HCT116 (cell line): Measurements from ENCODE around the gene CD93. TPM values are rescaled to one million over a fixed set of nuclear protein-coding genes. Genes with fewer than 3 reads are reported as not detected.

Source experiments
- ATAC-seq: fragments of 200-7000 bp; cut with Tn5 transposase; 2 replicates; pipeline ENCODE4 v1.9.1; 2020; ENCODE audit warnings: mild to moderate bottlenecking, moderate library complexity
- BruUV-seq: library from RNA; stranded (reverse); fragments of 400-500 nt; replicated peaks from 2 replicates; lab custom pipeline; 2021; lab: Mats Ljungman, UMichigan
- CTCF ChIA-PET: fragments of 300-600 bp; sonication (Branson Sonifier 250); formaldehyde crosslinking; loops from one replicate; lab custom pipeline; 2021; ENCODE audit warnings: antibody characterized with exemption; lab: Charles Lee
- POLR2A ChIA-PET: fragments of 300-600, 350-600 bp; sonication (Branson Sonifier 250); formaldehyde crosslinking; loops from one replicate; lab custom pipeline; 2021; ENCODE audit warnings: antibody characterized with exemption; lab: Charles Lee
- RAD21 ChIA-PET, 2 experiments: fragments of 300-600 bp; sonication (Branson Sonifier 250); formaldehyde crosslinking; loops; one replicate each; lab custom pipeline; 2023; ENCODE audit warnings: low total read pairs in 2 of 2; ENCODE audit not compliant: uncharacterized antibody in 2 of 2, unreplicated experiment in 2 of 2, low non-redundant PET in 1 of 2; lab: Charles Lee
- DNase-seq: peaks from one replicate; pipeline ENCODE4 v3.0.0-alpha.2; 2010; ENCODE audit warnings: low read depth, low spot score
- H2AFZ ChIP-seq: fragments of 200-600 bp; shearing (Covaris generic), sonication (generic); 2 replicates; pipeline ENCODE4 v1.6.1; 2017; ENCODE audit warnings: low read depth, mixed run types, mixed read lengths, antibody characterized with exemption, low read length; ENCODE audit not compliant: poor library complexity, severe bottlenecking
- H3K27ac ChIP-seq: 2 replicates; pipeline ENCODE4 v1.5.1; 2012; ENCODE audit warnings: low read depth, low read length
- H3K27me3 ChIP-seq: fragments of 200-600 bp; sonication (generic); 2 replicates; pipeline ENCODE4 v1.6.1; 2016; ENCODE audit warnings: mixed run types, low read length, mixed read lengths; ENCODE audit not compliant: insufficient read depth
- H3K36me3 ChIP-seq, 2 experiments: fragments of 200-500 bp in 1 of 2; fragments of 200-600 bp in 1 of 2; sonication (Bioruptor generic) in 1 of 2; sonication (generic) in 1 of 2; 2 replicates each; pipeline versions ENCODE4 v1.5.1 to v1.6.1; 2014 to 2016; ENCODE audit warnings: low read length in 2 of 2, inconsistent platforms in 1 of 2, mixed read lengths in 1 of 2, mixed run types in 1 of 2; ENCODE audit not compliant: insufficient read depth in 2 of 2, control insufficient read depth in 1 of 2
- H3K4me1 ChIP-seq, 2 experiments: fragments of 200-600 bp in 1 of 2; sonication (generic) in 1 of 2; 2 replicates each; pipeline versions ENCODE4 v1.5.1 to v1.6.1; 2012 to 2017; ENCODE audit warnings: low read length in 2 of 2, inconsistent platforms in 1 of 2, mild to moderate bottlenecking in 1 of 2, mixed read lengths in 1 of 2, mixed run types in 1 of 2, moderate library complexity in 1 of 2; ENCODE audit not compliant: insufficient read depth in 2 of 2, control insufficient read depth in 1 of 2
- H3K4me2 ChIP-seq: fragments of 200-600 bp; sonication (generic); 2 replicates; pipeline ENCODE4 v1.6.1; 2017; ENCODE audit warnings: mixed run types, low read length, mixed read lengths
- H3K4me3 ChIP-seq, 2 experiments: fragments of 200-600 bp in 1 of 2; sonication (generic) in 1 of 2; replicated peaks in 1 of 2; 2 replicates each; pipeline ENCODE4 v1.5.1; 2011 to 2016; ENCODE audit warnings: low read length in 2 of 2, control low read depth in 1 of 2, low read depth in 1 of 2, mild to moderate bottlenecking in 1 of 2, mixed read lengths in 1 of 2, mixed run types in 1 of 2
- H3K79me2 ChIP-seq: fragments of 200-600 bp; sonication (generic); 2 replicates; pipeline ENCODE4 v1.6.1; 2017; ENCODE audit warnings: mild to moderate bottlenecking, mixed run types, low read length, moderate library complexity, mixed read lengths; ENCODE audit not compliant: insufficient read depth
- H3K9ac ChIP-seq: fragments of 200-600 bp; sonication (generic); 2 replicates; pipeline ENCODE4 v1.6.1; 2016; ENCODE audit warnings: low read length, mixed read lengths
- H3K9me2 ChIP-seq: fragments of 200-600 bp; sonication (generic), shearing (Covaris generic); 2 replicates; pipeline ENCODE4 v1.6.1; 2017; ENCODE audit warnings: mixed run types, mild to moderate bottlenecking, moderate library complexity; ENCODE audit not compliant: insufficient read depth
- H3K9me3 ChIP-seq, 2 experiments: fragments of 200-500 bp in 1 of 2; fragments of 200-600 bp in 1 of 2; sonication (Bioruptor generic) in 1 of 2; sonication (generic) in 1 of 2; 2 replicates each; pipeline ENCODE4 v1.6.1; 2014 to 2017; ENCODE audit warnings: low read length in 2 of 2, mixed read lengths in 2 of 2, inconsistent platforms in 1 of 2, low read depth in 1 of 2, mild to moderate bottlenecking in 1 of 2, mixed run types in 1 of 2, moderate library complexity in 1 of 2; ENCODE audit not compliant: control insufficient read depth in 1 of 2, insufficient read depth in 1 of 2
- H4K20me1 ChIP-seq: fragments of 200-600 bp; sonication (generic), shearing (Covaris generic); 2 replicates; pipeline ENCODE4 v1.6.1; 2017; ENCODE audit warnings: mixed run types, mild to moderate bottlenecking, moderate library complexity; ENCODE audit not compliant: insufficient read depth
- ATF3 ChIP-seq: IDR thresholded peaks from 2 replicates; pipeline ENCODE4 v1.6.1; 2012
- CEBPB ChIP-seq: IDR thresholded peaks from 2 replicates; pipeline ENCODE4 v1.6.1; 2012; ENCODE audit warnings: low read depth
- FOSL1 ChIP-seq: IDR thresholded peaks from 2 replicates; pipeline ENCODE4 v1.6.1; 2012; ENCODE audit warnings: low read depth
- MAX ChIP-seq: IDR thresholded peaks from 2 replicates; pipeline ENCODE4 v1.6.1; 2012
- POLR2AphosphoS5 ChIP-seq: IDR thresholded peaks from 2 replicates; pipeline ENCODE4 v1.6.1; 2011; ENCODE audit warnings: mild to moderate bottlenecking, low read depth, low read length, moderate library complexity
- REST ChIP-seq: IDR thresholded peaks from 2 replicates; pipeline ENCODE4 v1.6.1; 2012; ENCODE audit warnings: low read depth
- SIN3A ChIP-seq: IDR thresholded peaks from 2 replicates; pipeline ENCODE4 v1.6.1; 2012; ENCODE audit warnings: low read depth
- SP1 ChIP-seq: IDR thresholded peaks from 2 replicates; pipeline ENCODE4 v1.6.1; 2012; ENCODE audit warnings: low read depth
- intact Hi-C: fragments of 100-400 bp; cut with micrococcal nuclease; formaldehyde crosslinking; loops from 2 replicates; pipeline ENCODE4 v1.10.0; 2022
- total RNA-seq: library from RNA; stranded (reverse); gene quantifications from one replicate; pipeline ENCODE4 v1.2.1, GENCODE V29; 2021; ENCODE audit not compliant: unreplicated experiment

The CD93 gene
- total RNA-seq, 1 experiment from 2014 or later = 0.07 TPM

- no peaks in the 10 kb centered on the region for H3K4me1 ChIP-seq
- H3K27ac ChIP-seq = no peak overlapping the region
- H3K27me3 ChIP-seq = peaks cover 13% of the 10 kb centered on the region
- no peaks in the 10 kb centered on the region for H3K9me2 ChIP-seq
- DNase-seq (no peak), ATAC-seq (no peak)
- no peak overlapping the region for H3K9ac ChIP-seq
- H3K4me2 ChIP-seq = no peak overlapping the region
- H3K4me3 ChIP-seq = no peak overlapping the region
- no TSS peak for BruUV-seq
- H3K79me2 ChIP-seq = no peaks in the 10 kb centered on the region
- ChIA-PET CTCF (no interaction called here), RAD21 (no interaction called here), POLR2A (no interaction called here)
- no peaks in the 10 kb centered on the region for H3K9me3 ChIP-seq
- H4K20me1 ChIP-seq = no peaks in the 10 kb centered on the region
- intact Hi-C loops = no loop called here
- no peak overlapping the region for H2AFZ ChIP-seq
- TF ChIP-seq MAX (no peak), ATF3 (no peak), CEBPB (no peak), REST (no peak), SIN3A (no peak), POLR2AphosphoS5 (no peak), SP1 (no peak), FOSL1 (no peak)
- no peaks in the 10 kb centered on the region; a peak in 1 of 4 replicates for H3K36me3 ChIP-seq
These were observed 4.8 kb downstream of the CD93 start for GRCh38 chr20:23081263-23081819.
